ENCODE results near the gene FBXO2. TPM values are rescaled to one million over a fixed set of nuclear protein-coding genes. Genes with fewer than 3 reads are reported as not detected.

FBXO2 gene
- total and polyA plus RNA-seq, 9 of the 15 experiments (the other 6 are each of a cell fraction or from before 2014, with no cell fraction given) = 0.04 to 1.9 (median 0.27) TPM

DNA sequence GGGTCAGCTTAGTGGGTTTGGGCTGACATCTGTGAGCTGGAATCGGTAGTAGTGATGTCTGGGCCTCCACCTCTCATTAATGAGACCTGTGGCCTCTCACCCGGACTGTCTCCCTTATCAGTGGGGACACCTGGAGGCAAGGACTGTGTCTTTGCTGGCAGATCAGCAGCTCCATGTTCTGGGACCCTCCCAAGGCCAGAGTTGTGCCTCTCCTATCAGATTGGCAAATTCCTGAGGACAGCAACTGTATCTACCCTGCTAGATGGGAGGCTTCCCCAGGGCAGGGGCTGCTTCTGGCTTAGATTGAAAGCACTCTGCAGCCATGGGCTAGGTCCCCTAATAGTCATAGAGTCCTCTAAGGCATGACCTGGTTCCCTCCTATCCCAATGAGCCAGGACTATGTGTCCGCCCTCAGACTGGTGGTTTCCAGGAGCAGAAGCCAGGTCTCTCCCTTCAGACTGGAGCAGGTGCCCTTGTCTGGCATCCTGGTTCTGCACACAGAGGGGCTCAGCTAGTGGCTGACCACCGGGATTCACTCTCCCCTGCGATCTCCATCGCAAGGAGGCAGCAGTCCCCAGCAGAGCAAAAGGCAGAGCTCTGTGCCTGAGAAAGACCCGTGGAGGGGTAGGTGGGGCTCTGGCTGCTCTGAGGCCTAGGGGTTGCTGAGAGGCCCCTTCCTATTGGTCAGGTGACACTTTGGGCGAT, 43.1 kb upstream of the FBXO2 start (continued):
- TF ChIP-seq, protein P1, sequence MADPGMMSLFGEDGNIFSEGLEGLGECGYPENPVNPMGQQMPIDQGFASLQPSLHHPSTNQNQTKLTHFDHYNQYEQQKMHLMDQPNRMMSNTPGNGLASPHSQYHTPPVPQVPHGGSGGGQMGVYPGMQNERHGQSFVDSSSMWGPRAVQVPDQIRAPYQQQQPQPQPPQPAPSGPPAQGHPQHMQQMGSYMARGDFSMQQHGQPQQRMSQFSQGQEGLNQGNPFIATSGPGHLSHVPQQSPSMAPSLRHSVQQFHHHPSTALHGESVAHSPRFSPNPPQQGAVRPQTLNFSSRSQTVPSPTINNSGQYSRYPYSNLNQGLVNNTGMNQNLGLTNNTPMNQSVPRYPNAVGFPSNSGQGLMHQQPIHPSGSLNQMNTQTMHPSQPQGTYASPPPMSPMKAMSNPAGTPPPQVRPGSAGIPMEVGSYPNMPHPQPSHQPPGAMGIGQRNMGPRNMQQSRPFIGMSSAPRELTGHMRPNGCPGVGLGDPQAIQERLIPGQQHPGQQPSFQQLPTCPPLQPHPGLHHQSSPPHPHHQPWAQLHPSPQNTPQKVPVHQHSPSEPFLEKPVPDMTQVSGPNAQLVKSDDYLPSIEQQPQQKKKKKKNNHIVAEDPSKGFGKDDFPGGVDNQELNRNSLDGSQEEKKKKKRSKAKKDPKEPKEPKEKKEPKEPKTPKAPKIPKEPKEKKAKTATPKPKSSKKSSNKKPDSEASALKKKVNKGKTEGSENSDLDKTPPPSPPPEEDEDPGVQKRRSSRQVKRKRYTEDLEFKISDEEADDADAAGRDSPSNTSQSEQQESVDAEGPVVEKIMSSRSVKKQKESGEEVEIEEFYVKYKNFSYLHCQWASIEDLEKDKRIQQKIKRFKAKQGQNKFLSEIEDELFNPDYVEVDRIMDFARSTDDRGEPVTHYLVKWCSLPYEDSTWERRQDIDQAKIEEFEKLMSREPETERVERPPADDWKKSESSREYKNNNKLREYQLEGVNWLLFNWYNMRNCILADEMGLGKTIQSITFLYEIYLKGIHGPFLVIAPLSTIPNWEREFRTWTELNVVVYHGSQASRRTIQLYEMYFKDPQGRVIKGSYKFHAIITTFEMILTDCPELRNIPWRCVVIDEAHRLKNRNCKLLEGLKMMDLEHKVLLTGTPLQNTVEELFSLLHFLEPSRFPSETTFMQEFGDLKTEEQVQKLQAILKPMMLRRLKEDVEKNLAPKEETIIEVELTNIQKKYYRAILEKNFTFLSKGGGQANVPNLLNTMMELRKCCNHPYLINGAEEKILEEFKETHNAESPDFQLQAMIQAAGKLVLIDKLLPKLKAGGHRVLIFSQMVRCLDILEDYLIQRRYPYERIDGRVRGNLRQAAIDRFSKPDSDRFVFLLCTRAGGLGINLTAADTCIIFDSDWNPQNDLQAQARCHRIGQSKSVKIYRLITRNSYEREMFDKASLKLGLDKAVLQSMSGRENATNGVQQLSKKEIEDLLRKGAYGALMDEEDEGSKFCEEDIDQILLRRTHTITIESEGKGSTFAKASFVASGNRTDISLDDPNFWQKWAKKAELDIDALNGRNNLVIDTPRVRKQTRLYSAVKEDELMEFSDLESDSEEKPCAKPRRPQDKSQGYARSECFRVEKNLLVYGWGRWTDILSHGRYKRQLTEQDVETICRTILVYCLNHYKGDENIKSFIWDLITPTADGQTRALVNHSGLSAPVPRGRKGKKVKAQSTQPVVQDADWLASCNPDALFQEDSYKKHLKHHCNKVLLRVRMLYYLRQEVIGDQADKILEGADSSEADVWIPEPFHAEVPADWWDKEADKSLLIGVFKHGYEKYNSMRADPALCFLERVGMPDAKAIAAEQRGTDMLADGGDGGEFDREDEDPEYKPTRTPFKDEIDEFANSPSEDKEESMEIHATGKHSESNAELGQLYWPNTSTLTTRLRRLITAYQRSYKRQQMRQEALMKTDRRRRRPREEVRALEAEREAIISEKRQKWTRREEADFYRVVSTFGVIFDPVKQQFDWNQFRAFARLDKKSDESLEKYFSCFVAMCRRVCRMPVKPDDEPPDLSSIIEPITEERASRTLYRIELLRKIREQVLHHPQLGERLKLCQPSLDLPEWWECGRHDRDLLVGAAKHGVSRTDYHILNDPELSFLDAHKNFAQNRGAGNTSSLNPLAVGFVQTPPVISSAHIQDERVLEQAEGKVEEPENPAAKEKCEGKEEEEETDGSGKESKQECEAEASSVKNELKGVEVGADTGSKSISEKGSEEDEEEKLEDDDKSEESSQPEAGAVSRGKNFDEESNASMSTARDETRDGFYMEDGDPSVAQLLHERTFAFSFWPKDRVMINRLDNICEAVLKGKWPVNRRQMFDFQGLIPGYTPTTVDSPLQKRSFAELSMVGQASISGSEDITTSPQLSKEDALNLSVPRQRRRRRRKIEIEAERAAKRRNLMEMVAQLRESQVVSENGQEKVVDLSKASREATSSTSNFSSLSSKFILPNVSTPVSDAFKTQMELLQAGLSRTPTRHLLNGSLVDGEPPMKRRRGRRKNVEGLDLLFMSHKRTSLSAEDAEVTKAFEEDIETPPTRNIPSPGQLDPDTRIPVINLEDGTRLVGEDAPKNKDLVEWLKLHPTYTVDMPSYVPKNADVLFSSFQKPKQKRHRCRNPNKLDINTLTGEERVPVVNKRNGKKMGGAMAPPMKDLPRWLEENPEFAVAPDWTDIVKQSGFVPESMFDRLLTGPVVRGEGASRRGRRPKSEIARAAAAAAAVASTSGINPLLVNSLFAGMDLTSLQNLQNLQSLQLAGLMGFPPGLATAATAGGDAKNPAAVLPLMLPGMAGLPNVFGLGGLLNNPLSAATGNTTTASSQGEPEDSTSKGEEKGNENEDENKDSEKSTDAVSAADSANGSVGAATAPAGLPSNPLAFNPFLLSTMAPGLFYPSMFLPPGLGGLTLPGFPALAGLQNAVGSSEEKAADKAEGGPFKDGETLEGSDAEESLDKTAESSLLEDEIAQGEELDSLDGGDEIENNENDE (IDR thresholded peaks at IDR 0.05; ENCODE audit: low read depth, low read length) = no peak
- TF ChIP-seq HNRNPL (IDR thresholded peaks at IDR 0.05; ENCODE audit: low read depth, low read length) = no peak
- TF ChIP-seq, protein P2, sequence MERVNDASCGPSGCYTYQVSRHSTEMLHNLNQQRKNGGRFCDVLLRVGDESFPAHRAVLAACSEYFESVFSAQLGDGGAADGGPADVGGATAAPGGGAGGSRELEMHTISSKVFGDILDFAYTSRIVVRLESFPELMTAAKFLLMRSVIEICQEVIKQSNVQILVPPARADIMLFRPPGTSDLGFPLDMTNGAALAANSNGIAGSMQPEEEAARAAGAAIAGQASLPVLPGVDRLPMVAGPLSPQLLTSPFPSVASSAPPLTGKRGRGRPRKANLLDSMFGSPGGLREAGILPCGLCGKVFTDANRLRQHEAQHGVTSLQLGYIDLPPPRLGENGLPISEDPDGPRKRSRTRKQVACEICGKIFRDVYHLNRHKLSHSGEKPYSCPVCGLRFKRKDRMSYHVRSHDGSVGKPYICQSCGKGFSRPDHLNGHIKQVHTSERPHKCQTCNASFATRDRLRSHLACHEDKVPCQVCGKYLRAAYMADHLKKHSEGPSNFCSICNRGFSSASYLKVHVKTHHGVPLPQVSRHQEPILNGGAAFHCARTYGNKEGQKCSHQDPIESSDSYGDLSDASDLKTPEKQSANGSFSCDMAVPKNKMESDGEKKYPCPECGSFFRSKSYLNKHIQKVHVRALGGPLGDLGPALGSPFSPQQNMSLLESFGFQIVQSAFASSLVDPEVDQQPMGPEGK (CRISPR knock-in tag; IDR thresholded peaks at IDR 0.05; ENCODE audit: borderline replicate concordance) = no peak
- TF ChIP-seq RFX1 (IDR thresholded peaks at IDR 0.05) = no peak
- TF ChIP-seq LEF1 (IDR thresholded peaks at IDR 0.05) = no peak
- no peak for TF ChIP-seq MED1 (CRISPR knock-in tag; IDR thresholded peaks at IDR 0.05; ENCODE audit: borderline replicate concordance)
- TF ChIP-seq MAZ (CRISPR knock-in tag; conservative IDR thresholded peaks at IDR 0.05 in 1 of 2, IDR thresholded peaks at IDR 0.05 in 1 of 2) = no peak
- TF ChIP-seq NONO (IDR thresholded peaks at IDR 0.05; ENCODE audit: low read depth in 2 of 2, low read length in 1 of 2) = no peak
- TF ChIP-seq ZNF79 (CRISPR knock-in tag; IDR thresholded peaks at IDR 0.05; ENCODE audit: low read depth) = no peak
- peak; percentile 31 to 71; a peak in 3 of 4 replicates for TF ChIP-seq KDM1A (IDR thresholded peaks at IDR 0.05)
- TF ChIP-seq HNRNPUL1 (IDR thresholded peaks at IDR 0.05; ENCODE audit: low read length) = no peak
- TF ChIP-seq, protein P3, sequence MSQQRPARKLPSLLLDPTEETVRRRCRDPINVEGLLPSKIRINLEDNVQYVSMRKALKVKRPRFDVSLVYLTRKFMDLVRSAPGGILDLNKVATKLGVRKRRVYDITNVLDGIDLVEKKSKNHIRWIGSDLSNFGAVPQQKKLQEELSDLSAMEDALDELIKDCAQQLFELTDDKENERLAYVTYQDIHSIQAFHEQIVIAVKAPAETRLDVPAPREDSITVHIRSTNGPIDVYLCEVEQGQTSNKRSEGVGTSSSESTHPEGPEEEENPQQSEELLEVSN (IDR thresholded peaks at IDR 0.05; ENCODE audit: borderline replicate concordance in 1 of 2, extremely low read depth in 1 of 2, insufficient read depth in 1 of 2, insufficient read length in 1 of 2, low read depth in 1 of 2, low read length in 1 of 2, poor library complexity in 1 of 2, severe bottlenecking in 1 of 2) = no peak

Measured in K562 (cell line).